Measurements from ENCODE around the gene SH2D4B. TPM values are rescaled to one million over a fixed set of nuclear protein-coding genes. Genes with fewer than 3 reads are reported as not detected.

SH2D4B gene
- total RNA-seq, 1 experiment from 2014 or later = 0.22 TPM

GRCh38 chr10:80614576-80615416 is 77.1 kb downstream of the SH2D4B start:
- H3K9ac ChIP-seq (ENCODE audit: low read length) = no peak overlapping the region
- CTCF ChIA-PET = no interaction called here
- no peak overlapping the region for H2AFZ ChIP-seq (ENCODE audit: low read depth, low read length, poor library complexity, severe bottlenecking)
- ATAC-seq = no peak
- H3K36me3 ChIP-seq (ENCODE audit: control insufficient read depth in 1 of 2, insufficient read depth in 2 of 2, low read length in 2 of 2) = no peaks in the 10 kb centered on the region
- intact Hi-C loops (cut with micrococcal nuclease) = no loop called here
- no peak overlapping the region for H3K27ac ChIP-seq (ENCODE audit: low read depth, low read length)
- H3K79me2 ChIP-seq (ENCODE audit: insufficient read depth, low read length) = no peaks in the 10 kb centered on the region
- H3K4me1 ChIP-seq (ENCODE audit: control insufficient read depth in 1 of 2, insufficient read depth in 2 of 2, low read length in 2 of 2) = no peaks in the 10 kb centered on the region
- no peaks in the 10 kb centered on the region for H3K27me3 ChIP-seq (ENCODE audit: insufficient read depth, low read length)
- POLR2A ChIA-PET = no interaction called here
- BruUV-seq (replicated peaks) = no TSS peak
- RAD21 ChIA-PET (ENCODE audit: low non-redundant PET in 1 of 2, low total read pairs in 2 of 2, uncharacterized antibody in 2 of 2, unreplicated experiment in 2 of 2) = no interaction called here
- H3K4me3 ChIP-seq (replicated peaks in 1 of 2; ENCODE audit: low read depth in 1 of 2, low read length in 2 of 2) = no peak overlapping the region
- no peak overlapping the region for H3K4me2 ChIP-seq (ENCODE audit: low read length)
- no peak for DNase-seq (ENCODE audit: low read depth, low spot score)
- no peaks in the 10 kb centered on the region for H3K9me2 ChIP-seq (ENCODE audit: insufficient read depth)
- TF ChIP-seq EGR1 (IDR thresholded peaks at IDR 0.05; ENCODE audit: low read depth) = no peak
- TF ChIP-seq EZH2 (IDR thresholded peaks at IDR 0.05) = no peak
- no peak for TF ChIP-seq REST (IDR thresholded peaks at IDR 0.05; ENCODE audit: low read depth)
- TF ChIP-seq ATF3 (IDR thresholded peaks at IDR 0.05) = no peak
- no peak for TF ChIP-seq SP1 (IDR thresholded peaks at IDR 0.05; ENCODE audit: low read depth)
- no peak for TF ChIP-seq SIN3A (IDR thresholded peaks at IDR 0.05; ENCODE audit: low read depth)
- no peak for TF ChIP-seq TCF7L2 (IDR thresholded peaks at IDR 0.05; ENCODE audit: borderline replicate concordance, extremely low read depth, insufficient read depth, insufficient read length)
- no peak for TF ChIP-seq ZFX (IDR thresholded peaks at IDR 0.05)
- TF ChIP-seq ELF1 (IDR thresholded peaks at IDR 0.05; ENCODE audit: borderline replicate concordance, low read depth) = no peak
- no peak for TF ChIP-seq POLR2AphosphoS5 (IDR thresholded peaks at IDR 0.05; ENCODE audit: low read depth, low read length)
- H3K9me3 ChIP-seq (ENCODE audit: control insufficient read depth in 1 of 2, insufficient read depth in 1 of 2, low read depth in 1 of 2, low read length in 2 of 2) = no peaks in the 10 kb centered on the region
- no peaks in the 10 kb centered on the region for H4K20me1 ChIP-seq (ENCODE audit: insufficient read depth)
